Measurements from ENCODE around the gene MOB2. TPM values are rescaled to one million over a fixed set of nuclear protein-coding genes. Genes with fewer than 3 reads are reported as not detected.
A peak's percentile ranks its signal among the peaks of the same experiment; 100 is the strongest.

Gene MOB2
- total and polyA plus RNA-seq, 4 donors = 31.6 to 45.2 (median 36.4) TPM

- Histone ChIP-seq H3K27me3 (ENCODE audit: control insufficient read depth in 3 of 3, insufficient read depth in 3 of 3, low read length in 2 of 3) (no peaks in the 10 kb centered on the region), H3K36me3 (ENCODE audit: control insufficient read depth in 4 of 4, insufficient read depth in 4 of 4, low read length in 4 of 4) (peaks cover 0 to 4% (median 0%) of the 10 kb centered on the region in 4 donors), H3K4me1 (ENCODE audit: control insufficient read depth in 5 of 5, insufficient read depth in 5 of 5, low read length in 5 of 5) (peaks cover 0 to 55% (median 24%) of the 10 kb centered on the region in 5 donors), H3K9me3 (ENCODE audit: control insufficient read depth in 4 of 4, insufficient read depth in 3 of 4, low read length in 3 of 4) (no peaks in the 10 kb centered on the region), H3K27ac (ENCODE audit: low read depth in 1 of 2, low read length in 1 of 2) (peak overlapping the region in 1 of 2 donors; percentile 17), H3K9ac (ENCODE audit: insufficient read depth in 1 of 2, low read length in 2 of 2) (no peak overlapping the region), H3K4me3 (no peak overlapping the region)
- DNase-seq (no peak), ATAC-seq (ENCODE audit: insufficient read depth, low FRiP score) (no peak)
- TF ChIP-seq, protein P1, sequence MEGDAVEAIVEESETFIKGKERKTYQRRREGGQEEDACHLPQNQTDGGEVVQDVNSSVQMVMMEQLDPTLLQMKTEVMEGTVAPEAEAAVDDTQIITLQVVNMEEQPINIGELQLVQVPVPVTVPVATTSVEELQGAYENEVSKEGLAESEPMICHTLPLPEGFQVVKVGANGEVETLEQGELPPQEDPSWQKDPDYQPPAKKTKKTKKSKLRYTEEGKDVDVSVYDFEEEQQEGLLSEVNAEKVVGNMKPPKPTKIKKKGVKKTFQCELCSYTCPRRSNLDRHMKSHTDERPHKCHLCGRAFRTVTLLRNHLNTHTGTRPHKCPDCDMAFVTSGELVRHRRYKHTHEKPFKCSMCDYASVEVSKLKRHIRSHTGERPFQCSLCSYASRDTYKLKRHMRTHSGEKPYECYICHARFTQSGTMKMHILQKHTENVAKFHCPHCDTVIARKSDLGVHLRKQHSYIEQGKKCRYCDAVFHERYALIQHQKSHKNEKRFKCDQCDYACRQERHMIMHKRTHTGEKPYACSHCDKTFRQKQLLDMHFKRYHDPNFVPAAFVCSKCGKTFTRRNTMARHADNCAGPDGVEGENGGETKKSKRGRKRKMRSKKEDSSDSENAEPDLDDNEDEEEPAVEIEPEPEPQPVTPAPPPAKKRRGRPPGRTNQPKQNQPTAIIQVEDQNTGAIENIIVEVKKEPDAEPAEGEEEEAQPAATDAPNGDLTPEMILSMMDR (IDR thresholded peaks at IDR 0.05; ENCODE audit: control extremely low read depth, extremely low read depth) = no peak
- 69 to 79% methylated on average over 9 of the region's 9 CpGs for WGBS, 2 donors
Measured at GRCh38 chr11:1504138-1504537, 17.6 kb upstream of the MOB2 start.

DNA sequence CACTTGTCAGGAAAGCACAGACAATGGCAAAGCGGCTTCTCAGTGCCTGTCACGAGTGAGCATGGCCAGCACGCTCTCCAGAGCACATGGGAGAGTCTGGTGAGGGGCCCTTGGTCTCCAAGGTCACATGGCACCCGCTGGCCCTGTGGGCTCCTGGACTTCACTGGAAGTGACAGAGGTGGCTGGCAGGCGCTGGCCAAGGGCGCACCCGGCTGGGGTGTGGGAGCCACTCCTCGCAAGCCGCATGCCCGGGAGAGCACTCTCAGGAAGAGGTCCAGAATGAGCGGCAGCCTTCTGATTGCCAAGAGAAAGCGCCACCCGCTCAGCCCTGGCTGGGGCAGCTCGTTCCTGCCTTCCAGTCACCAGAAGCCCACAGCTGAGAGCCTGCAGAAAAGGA is 17.1 kb upstream of the MOB2 start:
- H3K4me1 ChIP-seq (ENCODE audit: control insufficient read depth in 5 of 5, insufficient read depth in 5 of 5, low read length in 5 of 5) = peaks cover 0 to 51% (median 24%) of the 10 kb centered on the region in 5 donors
- no peaks in the 10 kb centered on the region for H3K27me3 ChIP-seq (ENCODE audit: control insufficient read depth in 3 of 3, insufficient read depth in 3 of 3, low read length in 2 of 3)
- no peak for DNase-seq
- H3K4me3 ChIP-seq = no peak overlapping the region
- H3K27ac ChIP-seq (ENCODE audit: low read depth in 1 of 2, low read length in 1 of 2) = peak overlapping the region in 1 of 2 donors; percentile 17
- peak; percentile 13 for ATAC-seq (ENCODE audit: insufficient read depth, low FRiP score)
- peaks cover 0 to 4% (median 0%) of the 10 kb centered on the region in 4 donors for H3K36me3 ChIP-seq (ENCODE audit: control insufficient read depth in 4 of 4, insufficient read depth in 4 of 4, low read length in 4 of 4)
- 52 to 73% methylated on average over 14 of the region's 14 CpGs for WGBS, 2 donors
- TF ChIP-seq, protein P1 (IDR thresholded peaks at IDR 0.05; ENCODE audit: control extremely low read depth, extremely low read depth) = no peak
- no peaks in the 10 kb centered on the region for H3K9me3 ChIP-seq (ENCODE audit: control insufficient read depth in 4 of 4, insufficient read depth in 3 of 4, low read length in 3 of 4)
- no peak overlapping the region for H3K9ac ChIP-seq (ENCODE audit: insufficient read depth in 1 of 2, low read length in 2 of 2)

DNA sequence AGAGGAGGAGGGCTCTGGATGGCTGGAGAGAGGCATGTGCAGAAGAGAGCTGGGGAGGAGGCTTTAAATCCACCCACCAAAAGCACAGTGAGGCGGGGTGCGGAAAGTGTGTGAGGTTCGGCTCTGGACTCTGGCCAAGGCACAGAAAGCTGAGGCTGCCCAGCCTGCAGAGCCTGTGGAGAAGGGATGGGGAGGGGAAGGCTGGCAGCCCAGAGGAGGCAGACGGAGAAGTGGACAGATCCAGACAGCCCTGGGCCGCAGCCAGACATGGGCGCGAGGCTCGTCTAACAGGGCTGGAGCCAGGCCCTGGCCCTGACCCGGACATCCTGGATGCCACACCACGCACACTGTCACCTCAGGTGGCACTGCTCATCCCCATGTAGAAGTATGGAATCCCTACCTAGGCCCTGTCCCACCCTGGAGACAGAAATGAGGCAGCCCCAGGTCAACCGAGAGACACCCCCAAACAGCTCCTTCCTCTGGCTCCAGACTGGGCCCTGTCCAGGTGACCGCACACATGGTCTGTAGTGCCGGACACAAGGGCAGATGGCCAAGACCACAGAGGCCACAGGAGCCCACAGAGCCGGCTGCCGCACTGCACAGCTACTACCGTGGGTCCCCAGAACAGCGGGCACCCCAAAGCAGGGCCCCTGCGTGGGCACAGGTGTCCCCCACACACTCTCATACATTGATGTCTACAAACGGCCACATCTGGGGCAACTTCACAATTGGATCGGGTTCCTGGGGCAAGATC is 16.6 kb upstream of the MOB2 start:
- TF ChIP-seq, protein P1 (IDR thresholded peaks at IDR 0.05; ENCODE audit: control extremely low read depth, extremely low read depth) = no peak
- peaks cover 0 to 48% (median 22%) of the 10 kb centered on the region in 5 donors for H3K4me1 ChIP-seq (ENCODE audit: control insufficient read depth in 5 of 5, insufficient read depth in 5 of 5, low read length in 5 of 5)
- H3K9me3 ChIP-seq (ENCODE audit: control insufficient read depth in 4 of 4, insufficient read depth in 3 of 4, low read length in 3 of 4) = no peaks in the 10 kb centered on the region
- H3K4me3 ChIP-seq = no peak overlapping the region
- peak overlapping the region in 1 of 2 donors; percentile 9 for H3K27ac ChIP-seq (ENCODE audit: low read depth in 1 of 2, low read length in 1 of 2)
- DNase-seq (peak; percentile 61 to 74 (median 62)), ATAC-seq (ENCODE audit: insufficient read depth, low FRiP score) (no peak)
- WGBS, 2 donors = 66 to 77% methylated on average over 20 of the region's 20 CpGs
- no peak overlapping the region for H3K9ac ChIP-seq (ENCODE audit: insufficient read depth in 1 of 2, low read length in 2 of 2)
- H3K27me3 ChIP-seq (ENCODE audit: control insufficient read depth in 3 of 3, insufficient read depth in 3 of 3, low read length in 2 of 3) = no peaks in the 10 kb centered on the region
- H3K36me3 ChIP-seq (ENCODE audit: control insufficient read depth in 4 of 4, insufficient read depth in 4 of 4, low read length in 4 of 4) = peaks cover 0 to 4% (median 0%) of the 10 kb centered on the region in 4 donors
